HFFc6 (cell line): ENCODE data around the gene TXNRD2. TPM values are rescaled to one million over a fixed set of nuclear protein-coding genes. Genes with fewer than 3 reads are reported as not detected.
A peak's percentile ranks its signal among the peaks of the same experiment; 100 is the strongest.

Experiments
- DNase-seq: peaks from one replicate; pipeline ENCODE4 v3.0.0-alpha.2; 2018
- H3K27ac Mint-ChIP-seq: 2 replicates; pipeline ENCODE4 v1.8.0; 2020; ENCODE audit warnings: mild to moderate bottlenecking, mixed read lengths
- H3K27me3 Mint-ChIP-seq: 2 replicates; pipeline ENCODE4 v1.8.0; 2021; ENCODE audit warnings: mild to moderate bottlenecking, moderate library complexity, mixed read lengths; ENCODE audit not compliant: insufficient read depth
- H3K36me3 Mint-ChIP-seq: 2 replicates; pipeline ENCODE4 v1.8.0; 2021; ENCODE audit warnings: low read depth, mixed read lengths
- H3K4me1 Mint-ChIP-seq: 2 replicates; pipeline ENCODE4 v1.8.0; 2020; ENCODE audit warnings: low read depth, mixed read lengths
- H3K4me3 Mint-ChIP-seq: 2 replicates; pipeline ENCODE4 v1.8.0; 2020; ENCODE audit warnings: mild to moderate bottlenecking, moderate library complexity, mixed read lengths
- H3K9me3 Mint-ChIP-seq: 2 replicates; pipeline ENCODE4 v1.8.0; 2020; ENCODE audit warnings: mild to moderate bottlenecking, mixed read lengths
- total RNA-seq, 6 experiments: library from RNA; stranded (reverse); fragmentation: NEBNext Ultra II Directional; extraction: Animal tissue kit (Norgen Biotek cat#: 25700); gene quantifications; 2 replicates in 1 of 6; 3 replicates in 5 of 6; pipeline ENCODE4 v1.2.3, GENCODE V29; 2021
- TF ChIP-seq, protein P1 (sequence below): fragments of 200-600 bp; sonication (generic); IDR thresholded peaks from 2 replicates; pipeline ENCODE4 v1.5.0; 2021; ENCODE audit warnings: antibody characterized with exemption, mild to moderate bottlenecking

The TXNRD2 gene
- total RNA-seq, 6 experiments from 2014 or later: 24.8 to 30.6 (median 28.3) TPM

DNA sequence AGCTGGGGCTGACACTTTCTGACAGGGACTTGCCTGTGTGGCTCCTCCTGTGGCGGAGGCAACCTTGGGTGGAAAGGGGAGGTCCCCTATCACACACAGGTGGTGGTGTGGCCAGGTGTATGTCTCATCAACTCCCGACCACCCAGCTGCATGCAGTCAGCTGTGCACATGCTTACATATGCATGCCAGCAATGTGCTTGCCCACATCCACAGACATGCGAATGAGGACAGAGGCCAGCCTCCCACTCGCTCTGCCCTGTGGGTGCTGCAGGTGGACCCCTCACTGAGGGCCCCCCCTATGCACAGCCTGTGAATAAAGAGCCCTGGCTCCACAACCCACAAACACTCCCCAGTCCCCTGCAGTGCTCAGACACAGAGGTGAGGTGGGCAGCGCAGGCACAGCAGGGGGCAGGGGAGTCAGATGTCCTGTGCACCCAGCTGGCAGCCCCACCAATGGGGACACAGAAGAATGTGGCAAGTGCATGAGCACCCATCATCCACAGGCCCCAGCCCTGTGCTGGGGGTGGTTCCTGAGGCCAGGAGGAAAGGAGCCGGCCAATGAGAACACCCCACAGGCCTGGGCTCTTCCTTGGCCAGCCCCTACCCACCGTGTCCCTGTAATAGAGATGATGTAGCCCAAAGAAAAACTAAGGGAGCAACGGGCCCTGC, 96.4 kb downstream of the TXNRD2 start:
- Mint-ChIP-seq H3K4me3 (peak overlapping the region; percentile 48; the same call in 1 of the 2 replicates), H3K27ac (peak overlapping the region; percentile 84), H3K9me3 (no peaks in the 10 kb centered on the region), H3K27me3 (peaks cover 3% of the 10 kb centered on the region), H3K4me1 (peaks cover 59% of the 10 kb centered on the region), H3K36me3 (peaks cover 7% of the 10 kb centered on the region)
- no peak for DNase-seq
- TF ChIP-seq, protein P1, sequence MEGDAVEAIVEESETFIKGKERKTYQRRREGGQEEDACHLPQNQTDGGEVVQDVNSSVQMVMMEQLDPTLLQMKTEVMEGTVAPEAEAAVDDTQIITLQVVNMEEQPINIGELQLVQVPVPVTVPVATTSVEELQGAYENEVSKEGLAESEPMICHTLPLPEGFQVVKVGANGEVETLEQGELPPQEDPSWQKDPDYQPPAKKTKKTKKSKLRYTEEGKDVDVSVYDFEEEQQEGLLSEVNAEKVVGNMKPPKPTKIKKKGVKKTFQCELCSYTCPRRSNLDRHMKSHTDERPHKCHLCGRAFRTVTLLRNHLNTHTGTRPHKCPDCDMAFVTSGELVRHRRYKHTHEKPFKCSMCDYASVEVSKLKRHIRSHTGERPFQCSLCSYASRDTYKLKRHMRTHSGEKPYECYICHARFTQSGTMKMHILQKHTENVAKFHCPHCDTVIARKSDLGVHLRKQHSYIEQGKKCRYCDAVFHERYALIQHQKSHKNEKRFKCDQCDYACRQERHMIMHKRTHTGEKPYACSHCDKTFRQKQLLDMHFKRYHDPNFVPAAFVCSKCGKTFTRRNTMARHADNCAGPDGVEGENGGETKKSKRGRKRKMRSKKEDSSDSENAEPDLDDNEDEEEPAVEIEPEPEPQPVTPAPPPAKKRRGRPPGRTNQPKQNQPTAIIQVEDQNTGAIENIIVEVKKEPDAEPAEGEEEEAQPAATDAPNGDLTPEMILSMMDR: no peak

- Mint-ChIP-seq H3K27ac (peak overlapping the region; percentile 84), H3K4me3 (peak overlapping the region; percentile 48), H3K4me1 (peaks cover 56% of the 10 kb centered on the region), H3K36me3 (no peaks in the 10 kb centered on the region; the same call in none of the 2 replicates), H3K27me3 (peaks cover 3% of the 10 kb centered on the region), H3K9me3 (no peaks in the 10 kb centered on the region)
- TF ChIP-seq, protein P1: no peak
- peak; percentile 59 for DNase-seq
Measured at GRCh38 chr22:19844377-19845053, 97.1 kb downstream of the TXNRD2 start.

DNA sequence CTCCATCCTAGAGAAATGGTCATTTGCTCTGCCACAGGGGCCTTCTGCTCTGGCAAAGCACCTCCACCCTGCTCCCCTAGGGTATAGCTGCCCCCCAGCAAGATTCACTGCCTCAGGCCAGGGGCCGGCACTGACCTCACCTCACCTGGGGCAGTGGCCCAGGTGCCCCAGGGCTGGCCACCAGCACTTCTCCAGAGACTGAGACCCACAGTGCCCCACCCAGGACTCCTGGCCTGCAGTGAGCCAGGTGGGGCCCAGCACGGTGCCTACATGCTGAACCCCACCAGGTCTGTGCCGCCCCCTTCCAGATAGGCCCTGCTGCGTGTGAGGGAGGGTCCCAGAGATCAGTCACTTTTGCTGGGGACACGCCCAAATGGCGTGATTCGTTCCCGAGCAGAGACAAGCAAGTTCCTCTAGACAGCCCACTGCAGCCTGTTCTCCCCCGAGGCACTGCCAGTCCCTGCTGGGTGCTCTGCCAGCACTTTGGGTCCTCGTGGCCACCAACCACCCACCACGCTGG, 97.7 kb downstream of the TXNRD2 start:
- Mint-ChIP-seq H3K27me3 (peaks cover 3% of the 10 kb centered on the region), H3K27ac (peak overlapping the region; percentile 84), H3K9me3 (no peaks in the 10 kb centered on the region), H3K36me3 (no peaks in the 10 kb centered on the region; the same call in none of the 2 replicates), H3K4me3 (peak overlapping the region; percentile 48; the same call in 1 of the 2 replicates), H3K4me1 (peaks cover 50% of the 10 kb centered on the region)
- DNase-seq: no peak
- TF ChIP-seq, protein P1: no peak

DNA sequence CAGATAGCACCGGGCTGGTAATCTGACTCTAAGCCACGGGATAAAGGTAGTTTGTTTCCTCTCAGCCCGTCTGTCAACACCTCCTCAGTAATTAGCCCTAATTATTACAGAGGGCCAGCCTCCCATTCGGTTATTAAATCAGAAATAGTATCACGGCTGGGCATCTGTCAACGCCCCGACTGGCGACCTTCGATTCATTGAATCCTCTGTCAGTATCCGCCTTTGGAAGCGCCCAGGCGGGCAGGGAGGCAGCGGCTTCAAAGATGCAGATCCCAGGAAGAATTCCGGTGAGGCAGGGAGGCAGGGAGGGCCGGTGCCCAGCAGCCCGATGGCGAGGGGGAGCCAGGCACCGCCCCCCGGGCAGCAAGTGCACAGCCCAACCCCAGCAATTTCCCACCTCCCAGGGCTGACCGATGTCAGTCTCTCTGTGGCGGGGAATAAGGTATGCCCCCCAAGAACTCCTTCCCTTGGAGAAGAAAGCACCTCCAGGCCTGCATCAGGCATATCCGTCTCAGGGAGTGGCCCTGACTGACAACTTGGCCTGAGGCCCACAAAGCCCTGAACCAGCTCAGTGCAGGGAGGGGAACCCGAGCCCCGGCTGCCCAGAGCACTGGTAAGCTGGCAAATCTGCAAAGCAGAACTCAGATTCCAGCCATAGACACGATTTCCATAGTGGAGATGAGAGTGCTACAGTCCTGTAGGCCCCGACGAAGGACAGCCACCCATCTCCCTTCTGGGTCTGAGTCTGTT, 98.3 kb downstream of the TXNRD2 start:
- DNase-seq: no peak
- Mint-ChIP-seq H3K27me3 (no peaks in the 10 kb centered on the region; the same call in 1 of the 2 replicates), H3K27ac (peak overlapping the region; percentile 84; the same call in 1 of the 2 replicates), H3K4me1 (peaks cover 45% of the 10 kb centered on the region), H3K36me3 (no peaks in the 10 kb centered on the region; the same call in none of the 2 replicates), H3K4me3 (no peak overlapping the region), H3K9me3 (no peaks in the 10 kb centered on the region)
- TF ChIP-seq, protein P1: no peak

GRCh38 chr22:19842393-19843106, 99.1 kb downstream of the TXNRD2 start:
- TF ChIP-seq, protein P1: no peak
- Mint-ChIP-seq H3K27ac (no peak overlapping the region), H3K27me3 (no peaks in the 10 kb centered on the region; the same call in 1 of the 2 replicates), H3K4me3 (no peak overlapping the region), H3K9me3 (no peaks in the 10 kb centered on the region), H3K36me3 (no peaks in the 10 kb centered on the region; the same call in none of the 2 replicates), H3K4me1 (peaks cover 45% of the 10 kb centered on the region)
- DNase-seq: no peak
